Panc1 (cell line): ENCODE measurements around the gene TCOF1. TPM values are rescaled to one million over a fixed set of nuclear protein-coding genes. Genes with fewer than 3 reads are reported as not detected.

Experiments
- ATAC-seq: fragments of 200-7000 bp; cut with Tn5 transposase; 2 replicates; pipeline ENCODE4 v1.9.1; 2020; ENCODE audit warnings: mild to moderate bottlenecking, moderate library complexity
- BruUV-seq: library from RNA; stranded (reverse); fragments of 400-500 nt; replicated peaks from 2 replicates; lab custom pipeline; 2021; lab: Mats Ljungman, UMichigan
- CTCF ChIA-PET: fragments of 300-600 bp; sonication (Branson Sonifier 250); formaldehyde crosslinking; loops from one replicate; lab custom pipeline; 2022; ENCODE audit warnings: antibody characterized with exemption; lab: Charles Lee
- POLR2A ChIA-PET: fragments of 300-600 bp; sonication (Branson Sonifier 250); formaldehyde crosslinking; loops from one replicate; lab custom pipeline; 2022; ENCODE audit warnings: antibody characterized with exemption; lab: Charles Lee
- DNase-seq: peaks from one replicate; pipeline ENCODE4 v3.0.0-alpha.2; 2010; ENCODE audit warnings: low read depth, low spot score
- H3K27ac ChIP-seq: 2 replicates; pipeline ENCODE4 v1.5.1; 2011; ENCODE audit warnings: mild to moderate bottlenecking, low read length, inconsistent platforms
- H3K27me3 ChIP-seq: fragments of 200-500 bp; sonication (Bioruptor generic); 2 replicates; pipeline ENCODE4 v1.6.0; 2014; ENCODE audit warnings: low read length, inconsistent platforms; ENCODE audit not compliant: control insufficient read depth, insufficient read depth
- H3K36me3 ChIP-seq: fragments of 200-500 bp; sonication (Bioruptor generic); 2 replicates; pipeline ENCODE4 v1.5.1; 2014; ENCODE audit warnings: inconsistent platforms, mild to moderate bottlenecking, low read length, moderate library complexity; ENCODE audit not compliant: control insufficient read depth, insufficient read depth
- H3K4me1 ChIP-seq: 2 replicates; pipeline ENCODE4 v1.5.1; 2011; ENCODE audit warnings: inconsistent platforms, mild to moderate bottlenecking, low read length, moderate library complexity; ENCODE audit not compliant: control insufficient read depth, insufficient read depth
- H3K4me3 ChIP-seq, 2 experiments: 2 replicates each; pipeline ENCODE4 v1.5.1; 2011 to 2012; ENCODE audit warnings: low read depth in 2 of 2, low read length in 2 of 2, mild to moderate bottlenecking in 2 of 2, inconsistent platforms in 1 of 2, moderate library complexity in 1 of 2
- H3K9me3 ChIP-seq: fragments of 200-500 bp; sonication (Bioruptor generic); 2 replicates; pipeline ENCODE4 v1.5.1; 2014; ENCODE audit warnings: low read depth, mild to moderate bottlenecking, inconsistent platforms, low read length, moderate library complexity; ENCODE audit not compliant: control insufficient read depth, insufficient read depth
- POLR2AphosphoS5 ChIP-seq: IDR thresholded peaks from 2 replicates; pipeline ENCODE4 v1.6.1; 2012; ENCODE audit warnings: mild to moderate bottlenecking, low read depth, low read length, moderate library complexity
- SIN3A ChIP-seq: IDR thresholded peaks from 2 replicates; pipeline ENCODE4 v1.6.1; 2012; ENCODE audit warnings: low read depth, mild to moderate bottlenecking, low read length, moderate library complexity, borderline replicate concordance; ENCODE audit not compliant: insufficient read depth
- TCF7L2 ChIP-seq: IDR thresholded peaks from 2 replicates; pipeline ENCODE4 v1.6.1; 2011; ENCODE audit warnings: mild to moderate bottlenecking, low read depth, low read length, inconsistent platforms
- in situ Hi-C: cut with HindIII; loops from 2 replicates; pipeline ENCODE4 v1.10.0; 2016; ENCODE audit warnings: low sequenced_read_pairs, low pct_unique_long_range_greater_than_20kb
- intact Hi-C: fragments of 100-400 bp; cut with micrococcal nuclease; formaldehyde crosslinking; loops from one replicate; pipeline ENCODE4 v1.10.0; 2022; ENCODE audit not compliant: unreplicated experiment
- total RNA-seq: library from RNA; stranded (reverse); gene quantifications from one replicate; pipeline ENCODE4 v1.2.1, GENCODE V29; 2021; ENCODE audit not compliant: unreplicated experiment
- TF ChIP-seq, protein P1 (sequence below), 2 experiments: IDR thresholded peaks; 2 replicates each; pipeline ENCODE4 v1.6.1; 2011 to 2012; ENCODE audit warnings: low read depth in 2 of 2, control low read depth in 1 of 2, low read length in 1 of 2, mild to moderate bottlenecking in 1 of 2, moderate library complexity in 1 of 2; ENCODE audit not compliant: insufficient read depth in 1 of 2
- TF ChIP-seq, protein P2 (sequence below): fragments of 450-650 bp; IDR thresholded peaks from 2 replicates; pipeline ENCODE4 v1.5.1; 2017; ENCODE audit warnings: mild to moderate bottlenecking

TCOF1 gene
- total RNA-seq, 1 experiment from 2014 or later: 92.8 TPM

DNA sequence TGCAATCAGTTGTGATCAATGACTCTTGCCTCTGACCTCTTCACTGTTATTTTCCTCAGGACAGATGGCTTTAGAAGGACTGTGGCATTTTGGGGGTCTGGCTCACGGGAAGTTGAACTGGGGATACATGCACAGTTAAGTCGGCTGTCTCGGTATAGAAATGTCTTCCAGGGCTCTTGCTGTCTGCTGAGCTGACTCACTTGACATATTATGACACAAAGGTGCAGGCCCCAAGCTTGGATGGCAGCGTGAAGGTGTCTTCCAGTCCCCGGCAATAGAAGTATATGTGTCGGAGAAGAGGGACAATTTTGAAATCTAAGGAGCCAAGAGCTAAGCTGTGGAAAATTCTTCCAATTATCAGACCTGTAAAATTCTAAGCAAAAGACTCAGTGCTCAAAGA lies 45.0 kb upstream of the TCOF1 start:
- ChIA-PET CTCF (no interaction called here), POLR2A (no interaction called here)
- TF ChIP-seq SIN3A (no peak), TCF7L2 (no peak), POLR2AphosphoS5 (no peak)
- TF ChIP-seq, protein P1, sequence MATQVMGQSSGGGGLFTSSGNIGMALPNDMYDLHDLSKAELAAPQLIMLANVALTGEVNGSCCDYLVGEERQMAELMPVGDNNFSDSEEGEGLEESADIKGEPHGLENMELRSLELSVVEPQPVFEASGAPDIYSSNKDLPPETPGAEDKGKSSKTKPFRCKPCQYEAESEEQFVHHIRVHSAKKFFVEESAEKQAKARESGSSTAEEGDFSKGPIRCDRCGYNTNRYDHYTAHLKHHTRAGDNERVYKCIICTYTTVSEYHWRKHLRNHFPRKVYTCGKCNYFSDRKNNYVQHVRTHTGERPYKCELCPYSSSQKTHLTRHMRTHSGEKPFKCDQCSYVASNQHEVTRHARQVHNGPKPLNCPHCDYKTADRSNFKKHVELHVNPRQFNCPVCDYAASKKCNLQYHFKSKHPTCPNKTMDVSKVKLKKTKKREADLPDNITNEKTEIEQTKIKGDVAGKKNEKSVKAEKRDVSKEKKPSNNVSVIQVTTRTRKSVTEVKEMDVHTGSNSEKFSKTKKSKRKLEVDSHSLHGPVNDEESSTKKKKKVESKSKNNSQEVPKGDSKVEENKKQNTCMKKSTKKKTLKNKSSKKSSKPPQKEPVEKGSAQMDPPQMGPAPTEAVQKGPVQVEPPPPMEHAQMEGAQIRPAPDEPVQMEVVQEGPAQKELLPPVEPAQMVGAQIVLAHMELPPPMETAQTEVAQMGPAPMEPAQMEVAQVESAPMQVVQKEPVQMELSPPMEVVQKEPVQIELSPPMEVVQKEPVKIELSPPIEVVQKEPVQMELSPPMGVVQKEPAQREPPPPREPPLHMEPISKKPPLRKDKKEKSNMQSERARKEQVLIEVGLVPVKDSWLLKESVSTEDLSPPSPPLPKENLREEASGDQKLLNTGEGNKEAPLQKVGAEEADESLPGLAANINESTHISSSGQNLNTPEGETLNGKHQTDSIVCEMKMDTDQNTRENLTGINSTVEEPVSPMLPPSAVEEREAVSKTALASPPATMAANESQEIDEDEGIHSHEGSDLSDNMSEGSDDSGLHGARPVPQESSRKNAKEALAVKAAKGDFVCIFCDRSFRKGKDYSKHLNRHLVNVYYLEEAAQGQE (IDR thresholded peaks at IDR 0.05; ENCODE audit: insufficient read depth in 1 of 2, low read depth in 2 of 2, low read length in 1 of 2): no peak
- TF ChIP-seq, protein P2, sequence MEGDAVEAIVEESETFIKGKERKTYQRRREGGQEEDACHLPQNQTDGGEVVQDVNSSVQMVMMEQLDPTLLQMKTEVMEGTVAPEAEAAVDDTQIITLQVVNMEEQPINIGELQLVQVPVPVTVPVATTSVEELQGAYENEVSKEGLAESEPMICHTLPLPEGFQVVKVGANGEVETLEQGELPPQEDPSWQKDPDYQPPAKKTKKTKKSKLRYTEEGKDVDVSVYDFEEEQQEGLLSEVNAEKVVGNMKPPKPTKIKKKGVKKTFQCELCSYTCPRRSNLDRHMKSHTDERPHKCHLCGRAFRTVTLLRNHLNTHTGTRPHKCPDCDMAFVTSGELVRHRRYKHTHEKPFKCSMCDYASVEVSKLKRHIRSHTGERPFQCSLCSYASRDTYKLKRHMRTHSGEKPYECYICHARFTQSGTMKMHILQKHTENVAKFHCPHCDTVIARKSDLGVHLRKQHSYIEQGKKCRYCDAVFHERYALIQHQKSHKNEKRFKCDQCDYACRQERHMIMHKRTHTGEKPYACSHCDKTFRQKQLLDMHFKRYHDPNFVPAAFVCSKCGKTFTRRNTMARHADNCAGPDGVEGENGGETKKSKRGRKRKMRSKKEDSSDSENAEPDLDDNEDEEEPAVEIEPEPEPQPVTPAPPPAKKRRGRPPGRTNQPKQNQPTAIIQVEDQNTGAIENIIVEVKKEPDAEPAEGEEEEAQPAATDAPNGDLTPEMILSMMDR: no peak
- intact Hi-C loops: no loop called here
- in situ Hi-C loops: no loop called here
- no peaks in the 10 kb centered on the region; the same call in 1 of the 2 replicates for H3K9me3 ChIP-seq
- no peak overlapping the region for H3K27ac ChIP-seq
- DNase-seq: no peak
- no peaks in the 10 kb centered on the region for H3K36me3 ChIP-seq
- no peak overlapping the region for H3K4me3 ChIP-seq
- no peak for ATAC-seq
- no peaks in the 10 kb centered on the region for H3K27me3 ChIP-seq
- BruUV-seq: no TSS peak
- H3K4me1 ChIP-seq: peaks cover 14% of the 10 kb centered on the region

DNA sequence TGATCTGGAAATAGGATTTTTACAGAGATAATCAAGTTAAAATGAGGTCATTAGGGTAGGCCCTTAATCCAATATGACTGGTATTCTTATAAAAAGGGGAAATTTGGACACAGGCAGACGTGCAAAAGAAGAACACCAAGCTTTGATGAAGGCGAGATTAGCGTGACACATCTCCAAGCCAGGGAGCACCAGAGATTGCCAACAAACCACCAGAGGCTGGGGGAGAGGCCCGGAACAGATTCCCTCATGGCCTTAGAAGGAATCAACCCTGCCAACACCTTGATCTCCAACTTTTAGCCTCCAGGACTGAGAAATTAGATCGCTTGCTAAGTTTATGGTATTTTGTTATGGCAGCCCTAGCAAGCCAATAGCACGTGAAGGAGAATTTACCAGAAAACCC lies 44.0 kb upstream of the TCOF1 start:
- POLR2A ChIA-PET: no interaction called here
- peaks cover 24% of the 10 kb centered on the region for H3K4me1 ChIP-seq
- H3K4me3 ChIP-seq: no peak overlapping the region
- DNase-seq: no peak
- no peak for TF ChIP-seq SIN3A
- no peak for TF ChIP-seq TCF7L2
- no peak for TF ChIP-seq POLR2AphosphoS5
- TF ChIP-seq, protein P1 (IDR thresholded peaks at IDR 0.05; ENCODE audit: insufficient read depth in 1 of 2, low read depth in 2 of 2, low read length in 1 of 2): no peak
- TF ChIP-seq, protein P2: no peak
- H3K36me3 ChIP-seq: no peaks in the 10 kb centered on the region
- no peaks in the 10 kb centered on the region; the same call in 1 of the 2 replicates for H3K9me3 ChIP-seq
- BruUV-seq: no TSS peak
- CTCF ChIA-PET: no interaction called here
- H3K27me3 ChIP-seq: no peaks in the 10 kb centered on the region
- no peak for ATAC-seq
- in situ Hi-C loops (no loop called here), intact Hi-C loops (no loop called here)
- H3K27ac ChIP-seq: no peak overlapping the region
